Measurements from ENCODE around the gene PUS1. TPM values are rescaled to one million over a fixed set of nuclear protein-coding genes. Genes with fewer than 3 reads are reported as not detected.

PUS1 gene
- polyA plus RNA-seq, 1 donor from 2014 or later = 14.3 TPM

DNA sequence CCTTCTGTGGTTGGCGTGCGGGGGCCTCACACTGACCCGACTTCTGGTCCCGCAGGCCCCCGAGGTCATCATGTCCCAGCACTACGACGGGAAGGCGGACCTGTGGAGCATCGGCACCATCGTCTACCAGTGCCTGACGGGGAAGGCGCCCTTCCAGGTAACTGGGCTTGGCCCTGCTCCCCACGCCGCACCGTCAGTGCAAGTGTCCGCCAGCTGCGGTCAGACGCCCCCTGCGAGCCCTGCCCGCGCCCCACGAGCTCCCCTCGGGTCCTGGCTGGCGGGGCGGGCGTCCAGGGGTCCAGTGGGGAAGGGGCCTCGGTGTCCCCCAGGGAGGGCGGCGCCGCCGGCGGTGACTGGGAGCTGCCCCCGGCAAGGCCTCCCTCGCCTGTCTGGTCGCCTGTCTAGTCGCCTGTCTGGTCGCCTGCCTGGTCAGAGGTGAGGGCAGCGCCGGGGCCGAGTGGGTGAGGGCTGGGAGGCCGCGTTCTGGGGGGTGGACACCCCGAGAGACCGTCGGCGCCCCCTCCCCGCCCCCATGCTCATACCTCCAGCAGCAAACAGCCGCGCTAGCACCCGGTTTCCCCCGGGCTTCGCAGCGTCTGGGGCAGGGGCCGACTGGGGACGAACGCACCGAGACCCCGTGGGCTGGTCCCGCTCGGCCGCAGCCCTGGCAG lies 19.9 kb upstream of the PUS1 start:
- Histone ChIP-seq H3F3A (ENCODE audit: insufficient read depth, low read length, poor library complexity, severe bottlenecking) (no peaks in the 10 kb centered on the region), H3K9me3 (ENCODE audit: low read length) (no peaks in the 10 kb centered on the region), H3K9ac (ENCODE audit: low read length) (no peak overlapping the region), H3K36me3 (ENCODE audit: insufficient read depth, low read length) (no peaks in the 10 kb centered on the region), H3K4me2 (ENCODE audit: low read length) (no peak overlapping the region), H3K4me3 (ENCODE audit: low read length) (no peak overlapping the region), H3K27ac (ENCODE audit: low read length) (no peak overlapping the region), H3K9me2 (ENCODE audit: insufficient read depth, low read length) (no peaks in the 10 kb centered on the region), H2AFZ (ENCODE audit: low read depth, low read length) (no peak overlapping the region), H3K79me2 (replicated peaks; ENCODE audit: insufficient read depth, low read length) (peaks cover 5% of the 10 kb centered on the region), H3K27me3 (ENCODE audit: insufficient read depth, low read depth, low read length) (no peaks in the 10 kb centered on the region), H4K20me1 (ENCODE audit: insufficient read depth) (peaks cover 6% of the 10 kb centered on the region)
- TF ChIP-seq, protein P1, sequence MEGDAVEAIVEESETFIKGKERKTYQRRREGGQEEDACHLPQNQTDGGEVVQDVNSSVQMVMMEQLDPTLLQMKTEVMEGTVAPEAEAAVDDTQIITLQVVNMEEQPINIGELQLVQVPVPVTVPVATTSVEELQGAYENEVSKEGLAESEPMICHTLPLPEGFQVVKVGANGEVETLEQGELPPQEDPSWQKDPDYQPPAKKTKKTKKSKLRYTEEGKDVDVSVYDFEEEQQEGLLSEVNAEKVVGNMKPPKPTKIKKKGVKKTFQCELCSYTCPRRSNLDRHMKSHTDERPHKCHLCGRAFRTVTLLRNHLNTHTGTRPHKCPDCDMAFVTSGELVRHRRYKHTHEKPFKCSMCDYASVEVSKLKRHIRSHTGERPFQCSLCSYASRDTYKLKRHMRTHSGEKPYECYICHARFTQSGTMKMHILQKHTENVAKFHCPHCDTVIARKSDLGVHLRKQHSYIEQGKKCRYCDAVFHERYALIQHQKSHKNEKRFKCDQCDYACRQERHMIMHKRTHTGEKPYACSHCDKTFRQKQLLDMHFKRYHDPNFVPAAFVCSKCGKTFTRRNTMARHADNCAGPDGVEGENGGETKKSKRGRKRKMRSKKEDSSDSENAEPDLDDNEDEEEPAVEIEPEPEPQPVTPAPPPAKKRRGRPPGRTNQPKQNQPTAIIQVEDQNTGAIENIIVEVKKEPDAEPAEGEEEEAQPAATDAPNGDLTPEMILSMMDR (IDR thresholded peaks at IDR 0.05; ENCODE audit: poor library complexity, severe bottlenecking) = no peak
- no peak for TF ChIP-seq POLR2AphosphoS5 (IDR thresholded peaks at IDR 0.05)
- TF ChIP-seq SMC3 (conservative IDR thresholded peaks at IDR 0.05; ENCODE audit: poor library complexity) = no peak
- TF ChIP-seq EP300 (conservative IDR thresholded peaks at IDR 0.05; ENCODE audit: poor library complexity, severe bottlenecking) = no peak
- TF ChIP-seq TAF1 (IDR thresholded peaks at IDR 0.05; ENCODE audit: low read depth) = no peak
- TF ChIP-seq RAD21 (conservative IDR thresholded peaks at IDR 0.05) = no peak
- no peak for TF ChIP-seq EZH2 (IDR thresholded peaks at IDR 0.05; ENCODE audit: borderline replicate concordance, insufficient read depth, low read length, poor library complexity, severe bottlenecking)
- TF ChIP-seq, protein P2, sequence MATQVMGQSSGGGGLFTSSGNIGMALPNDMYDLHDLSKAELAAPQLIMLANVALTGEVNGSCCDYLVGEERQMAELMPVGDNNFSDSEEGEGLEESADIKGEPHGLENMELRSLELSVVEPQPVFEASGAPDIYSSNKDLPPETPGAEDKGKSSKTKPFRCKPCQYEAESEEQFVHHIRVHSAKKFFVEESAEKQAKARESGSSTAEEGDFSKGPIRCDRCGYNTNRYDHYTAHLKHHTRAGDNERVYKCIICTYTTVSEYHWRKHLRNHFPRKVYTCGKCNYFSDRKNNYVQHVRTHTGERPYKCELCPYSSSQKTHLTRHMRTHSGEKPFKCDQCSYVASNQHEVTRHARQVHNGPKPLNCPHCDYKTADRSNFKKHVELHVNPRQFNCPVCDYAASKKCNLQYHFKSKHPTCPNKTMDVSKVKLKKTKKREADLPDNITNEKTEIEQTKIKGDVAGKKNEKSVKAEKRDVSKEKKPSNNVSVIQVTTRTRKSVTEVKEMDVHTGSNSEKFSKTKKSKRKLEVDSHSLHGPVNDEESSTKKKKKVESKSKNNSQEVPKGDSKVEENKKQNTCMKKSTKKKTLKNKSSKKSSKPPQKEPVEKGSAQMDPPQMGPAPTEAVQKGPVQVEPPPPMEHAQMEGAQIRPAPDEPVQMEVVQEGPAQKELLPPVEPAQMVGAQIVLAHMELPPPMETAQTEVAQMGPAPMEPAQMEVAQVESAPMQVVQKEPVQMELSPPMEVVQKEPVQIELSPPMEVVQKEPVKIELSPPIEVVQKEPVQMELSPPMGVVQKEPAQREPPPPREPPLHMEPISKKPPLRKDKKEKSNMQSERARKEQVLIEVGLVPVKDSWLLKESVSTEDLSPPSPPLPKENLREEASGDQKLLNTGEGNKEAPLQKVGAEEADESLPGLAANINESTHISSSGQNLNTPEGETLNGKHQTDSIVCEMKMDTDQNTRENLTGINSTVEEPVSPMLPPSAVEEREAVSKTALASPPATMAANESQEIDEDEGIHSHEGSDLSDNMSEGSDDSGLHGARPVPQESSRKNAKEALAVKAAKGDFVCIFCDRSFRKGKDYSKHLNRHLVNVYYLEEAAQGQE (IDR thresholded peaks at IDR 0.05; ENCODE audit: borderline replicate concordance) = no peak
- TF ChIP-seq MXI1 (conservative IDR thresholded peaks at IDR 0.05; ENCODE audit: poor library complexity, severe bottlenecking) = no peak

DNA sequence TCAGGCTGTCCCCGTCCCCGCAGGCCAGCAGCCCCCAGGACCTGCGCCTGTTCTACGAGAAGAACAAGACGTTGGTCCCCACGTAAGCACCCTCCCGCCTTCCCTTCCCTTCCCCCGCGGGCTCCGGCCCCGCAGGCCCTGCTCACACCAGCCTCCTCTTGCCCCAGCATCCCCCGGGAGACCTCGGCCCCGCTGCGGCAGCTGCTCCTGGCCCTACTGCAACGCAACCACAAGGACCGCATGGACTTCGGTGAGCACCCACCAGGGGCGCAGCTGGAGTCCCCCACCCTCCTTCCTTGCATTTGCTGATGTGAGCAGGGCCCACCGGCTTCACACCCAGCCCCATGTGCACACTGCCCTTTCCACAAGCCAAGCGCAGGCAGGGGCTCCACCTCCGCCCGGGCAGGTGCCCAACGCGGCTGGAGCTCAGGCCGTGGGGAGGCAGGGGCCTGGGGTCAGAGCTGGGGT lies 19.3 kb upstream of the PUS1 start:
- no peaks in the 10 kb centered on the region for H3K27me3 ChIP-seq (ENCODE audit: insufficient read depth, low read depth, low read length)
- H3K4me3 ChIP-seq (ENCODE audit: low read length) = no peak overlapping the region
- no peaks in the 10 kb centered on the region for H3K9me3 ChIP-seq (ENCODE audit: low read length)
- no peak overlapping the region for H3K27ac ChIP-seq (ENCODE audit: low read length)
- H3F3A ChIP-seq (ENCODE audit: insufficient read depth, low read length, poor library complexity, severe bottlenecking) = no peaks in the 10 kb centered on the region
- no peaks in the 10 kb centered on the region for H3K36me3 ChIP-seq (ENCODE audit: insufficient read depth, low read length)
- no peak overlapping the region for H3K4me2 ChIP-seq (ENCODE audit: low read length)
- H3K79me2 ChIP-seq (replicated peaks; ENCODE audit: insufficient read depth, low read length) = no peaks in the 10 kb centered on the region
- no peaks in the 10 kb centered on the region for H3K9me2 ChIP-seq (ENCODE audit: insufficient read depth, low read length)
- no peak overlapping the region for H3K9ac ChIP-seq (ENCODE audit: low read length)
- peaks cover 5% of the 10 kb centered on the region for H4K20me1 ChIP-seq (ENCODE audit: insufficient read depth)
- H2AFZ ChIP-seq (ENCODE audit: low read depth, low read length) = no peak overlapping the region
- TF ChIP-seq TAF1 (IDR thresholded peaks at IDR 0.05; ENCODE audit: low read depth) = no peak
- TF ChIP-seq, protein P1 (IDR thresholded peaks at IDR 0.05; ENCODE audit: poor library complexity, severe bottlenecking) = no peak
- TF ChIP-seq EZH2 (IDR thresholded peaks at IDR 0.05; ENCODE audit: borderline replicate concordance, insufficient read depth, low read length, poor library complexity, severe bottlenecking) = no peak
- TF ChIP-seq MXI1 (conservative IDR thresholded peaks at IDR 0.05; ENCODE audit: poor library complexity, severe bottlenecking) = no peak
- TF ChIP-seq SMC3 (conservative IDR thresholded peaks at IDR 0.05; ENCODE audit: poor library complexity) = no peak
- no peak for TF ChIP-seq POLR2AphosphoS5 (IDR thresholded peaks at IDR 0.05)
- no peak for TF ChIP-seq RAD21 (conservative IDR thresholded peaks at IDR 0.05)
- TF ChIP-seq, protein P2 (IDR thresholded peaks at IDR 0.05; ENCODE audit: borderline replicate concordance) = no peak
- no peak for TF ChIP-seq EP300 (conservative IDR thresholded peaks at IDR 0.05; ENCODE audit: poor library complexity, severe bottlenecking)
